ENCODE results near the gene RGS3.

RGS3 gene

DNA sequence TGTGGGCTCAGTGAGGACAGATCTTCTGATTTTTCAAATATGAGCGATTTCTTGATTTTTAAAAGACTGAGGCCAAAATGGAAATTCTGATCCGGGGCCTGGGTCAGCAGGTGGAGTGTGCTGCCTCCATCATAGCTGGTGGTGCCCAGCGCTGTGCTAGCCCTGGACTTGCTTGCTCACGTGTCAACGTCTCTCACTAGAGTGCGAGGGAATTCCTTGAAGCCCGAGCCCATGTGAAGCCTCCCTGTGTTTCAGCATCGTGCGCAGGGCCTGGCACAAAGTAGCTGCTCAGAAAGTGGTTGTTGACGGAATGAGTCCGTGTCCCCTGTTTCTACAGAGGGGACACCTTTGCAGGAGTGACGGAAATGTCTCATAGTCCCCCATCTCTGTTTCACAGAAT is 50.5 kb downstream of the RGS3 start:
- H3K27me3 ChIP-seq (ENCODE audit: low read depth, low read length), result no peaks in the 10 kb centered on the region
- no peak overlapping the region for H3K4me3 ChIP-seq (ENCODE audit: low read depth in 1 of 2, low read length in 2 of 2)
- no peak overlapping the region for H3K27ac ChIP-seq (ENCODE audit: low read length)
- H3K9me3 ChIP-seq (ENCODE audit: control insufficient read depth in 1 of 2, low read length in 2 of 2), result no peaks in the 10 kb centered on the region
- peaks cover 0 to 7% of the 10 kb centered on the region in 2 donors for H3K36me3 ChIP-seq (ENCODE audit: control insufficient read depth in 1 of 2, insufficient read depth in 2 of 2, low read length in 2 of 2)
- peaks cover 3 to 5% of the 10 kb centered on the region in 2 donors for H3K4me1 ChIP-seq (ENCODE audit: control insufficient read depth in 1 of 2, insufficient read depth in 2 of 2, low read length in 2 of 2)

DNA sequence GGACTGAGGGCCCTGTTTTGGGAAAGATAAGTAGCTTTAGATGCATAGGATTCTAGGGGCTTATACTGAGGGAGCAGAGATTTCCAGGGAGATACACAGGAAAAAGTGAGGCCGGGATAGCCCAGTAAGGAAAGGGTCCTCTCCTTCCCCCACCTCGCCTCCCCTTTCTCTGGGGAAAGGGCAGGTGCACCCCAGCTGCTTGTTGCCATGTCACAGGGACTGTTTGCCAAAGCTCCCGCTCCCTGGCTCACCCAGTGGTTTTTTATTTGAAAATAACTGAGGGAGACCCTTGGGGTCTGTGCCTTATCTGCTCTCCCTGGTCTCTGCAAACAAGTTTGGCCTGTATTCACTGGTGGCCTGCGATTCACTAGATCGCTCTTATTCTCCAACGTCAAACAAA is 51.2 kb downstream of the RGS3 start:
- H3K4me1 ChIP-seq (ENCODE audit: control insufficient read depth in 1 of 2, insufficient read depth in 2 of 2, low read length in 2 of 2), result peaks cover 3 to 5% of the 10 kb centered on the region in 2 donors
- no peak overlapping the region for H3K27ac ChIP-seq (ENCODE audit: low read length)
- H3K27me3 ChIP-seq (ENCODE audit: low read depth, low read length), result no peaks in the 10 kb centered on the region
- H3K36me3 ChIP-seq (ENCODE audit: control insufficient read depth in 1 of 2, insufficient read depth in 2 of 2, low read length in 2 of 2), result peaks cover 0 to 7% of the 10 kb centered on the region in 2 donors
- H3K9me3 ChIP-seq (ENCODE audit: control insufficient read depth in 1 of 2, low read length in 2 of 2), result no peaks in the 10 kb centered on the region
- no peak overlapping the region for H3K4me3 ChIP-seq (ENCODE audit: low read depth in 1 of 2, low read length in 2 of 2)

DNA sequence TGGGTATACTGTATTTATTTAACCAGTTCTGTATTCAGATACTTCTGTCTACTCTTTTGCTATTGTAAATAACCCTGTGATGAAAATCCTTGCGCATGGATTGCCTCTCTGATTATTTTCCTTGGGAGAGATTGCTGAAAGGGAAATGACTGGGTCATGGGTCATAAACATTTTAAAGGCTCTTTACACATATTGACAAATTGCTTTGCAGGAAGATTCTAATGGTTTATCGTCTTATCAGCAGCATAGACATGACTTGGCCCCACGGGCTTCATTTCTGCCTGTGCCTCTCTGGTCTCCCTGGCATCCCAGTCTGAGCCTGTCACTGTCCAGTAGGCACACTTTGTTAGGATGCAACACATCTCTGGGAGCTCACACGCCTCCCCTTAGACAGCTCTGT is 52.3 kb downstream of the RGS3 start:
- Histone ChIP-seq H3K27ac (ENCODE audit: low read length) (no peak overlapping the region), H3K4me3 (ENCODE audit: low read depth in 1 of 2, low read length in 2 of 2) (no peak overlapping the region), H3K4me1 (ENCODE audit: control insufficient read depth in 1 of 2, insufficient read depth in 2 of 2, low read length in 2 of 2) (peaks cover 2 to 5% of the 10 kb centered on the region in 2 donors)

DNA sequence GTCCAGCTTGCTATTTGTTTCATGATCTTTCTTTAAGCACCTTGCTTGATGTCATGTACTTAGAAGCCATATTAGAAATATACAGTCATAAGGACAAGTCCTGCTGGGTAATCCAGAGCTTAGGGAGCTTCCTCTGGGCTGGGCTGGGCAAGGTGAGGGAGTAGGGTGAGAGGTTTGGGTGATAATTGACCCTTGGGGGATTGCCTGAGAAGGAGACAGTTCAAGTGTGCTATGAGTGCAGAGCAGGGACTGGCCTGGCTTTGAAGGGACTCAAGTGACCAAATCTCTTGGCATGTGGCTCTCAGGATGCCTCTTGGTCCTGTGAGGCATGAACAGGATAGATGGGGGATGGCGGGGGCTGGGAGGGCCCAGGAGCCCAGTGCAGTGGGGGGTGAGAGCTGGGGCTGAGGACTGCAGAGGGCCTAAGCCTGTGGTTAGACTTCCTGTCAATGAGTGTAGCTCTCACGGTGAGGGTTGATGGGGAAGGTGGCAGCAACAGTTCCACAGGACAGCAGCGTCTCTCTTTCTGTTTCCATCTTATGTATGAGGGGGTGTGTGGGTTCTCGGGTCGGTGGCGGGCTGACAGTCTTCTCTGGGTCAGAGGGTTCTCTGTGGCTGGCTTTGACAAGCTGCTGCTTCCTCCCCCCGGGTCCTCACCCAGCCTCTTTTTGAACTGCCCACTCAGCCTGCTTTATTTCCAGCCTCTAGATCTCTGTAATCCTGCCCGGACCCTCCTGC is 53.5 kb downstream of the RGS3 start:
- Histone ChIP-seq H3K4me1 (ENCODE audit: control insufficient read depth in 1 of 2, insufficient read depth in 2 of 2, low read length in 2 of 2) (peaks cover 5 to 11% of the 10 kb centered on the region in 2 donors), H3K27ac (ENCODE audit: low read length) (peak overlapping the region; percentile 74), H3K9me3 (ENCODE audit: control insufficient read depth in 1 of 2, low read length in 2 of 2) (no peaks in the 10 kb centered on the region), H3K36me3 (ENCODE audit: control insufficient read depth in 1 of 2, insufficient read depth in 2 of 2, low read length in 2 of 2) (peaks cover 0 to 7% of the 10 kb centered on the region in 2 donors), H3K27me3 (ENCODE audit: low read depth, low read length) (no peaks in the 10 kb centered on the region), H3K4me3 (ENCODE audit: low read depth in 1 of 2, low read length in 2 of 2) (no peak overlapping the region)

More for the DNA sequence above, 52.3 kb downstream of the RGS3 start:
- H3K36me3 ChIP-seq (ENCODE audit: control insufficient read depth in 1 of 2, insufficient read depth in 2 of 2, low read length in 2 of 2), result peaks cover 0 to 7% of the 10 kb centered on the region in 2 donors
- H3K9me3 ChIP-seq (ENCODE audit: control insufficient read depth in 1 of 2, low read length in 2 of 2), result no peaks in the 10 kb centered on the region
- no peaks in the 10 kb centered on the region for H3K27me3 ChIP-seq (ENCODE audit: low read depth, low read length)

DNA sequence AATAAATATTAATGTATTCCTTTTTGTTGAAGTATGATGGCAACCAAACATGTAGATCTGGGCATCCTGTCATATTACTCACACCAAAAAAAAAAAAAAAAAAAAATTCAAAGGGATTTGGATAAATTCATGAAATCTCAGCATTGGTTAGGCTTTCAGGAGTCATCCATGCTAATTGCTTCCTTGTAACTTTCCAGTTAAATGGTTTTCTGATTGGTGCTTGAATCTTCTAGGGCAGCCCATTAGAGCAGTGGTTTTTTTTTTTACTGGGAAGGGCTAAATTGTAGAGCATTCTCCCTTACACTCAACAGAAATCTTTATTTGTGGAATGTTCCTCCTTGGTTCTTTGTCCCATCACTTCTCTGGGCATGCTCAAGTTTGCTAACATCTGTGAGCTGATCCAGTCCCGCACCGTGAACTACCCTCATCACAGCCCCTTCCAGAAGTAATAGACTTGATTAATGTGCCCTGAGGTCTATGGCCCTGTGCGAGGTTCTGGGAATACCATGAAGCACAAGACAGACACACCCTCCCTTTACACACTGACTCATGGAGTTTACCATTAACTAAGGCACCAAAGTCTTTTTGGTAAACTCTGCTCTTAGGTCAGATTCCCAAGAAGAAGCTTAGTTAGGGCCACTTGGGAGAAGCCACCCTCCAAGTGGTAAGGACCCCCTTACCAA is 56.0 kb downstream of the RGS3 start:
- peak overlapping the region; percentile 74 for H3K27ac ChIP-seq (ENCODE audit: low read length)
- no peak overlapping the region for H3K4me3 ChIP-seq (ENCODE audit: low read depth in 1 of 2, low read length in 2 of 2)
- no peaks in the 10 kb centered on the region for H3K9me3 ChIP-seq (ENCODE audit: control insufficient read depth in 1 of 2, low read length in 2 of 2)
- H3K27me3 ChIP-seq (ENCODE audit: low read depth, low read length), result no peaks in the 10 kb centered on the region
- H3K36me3 ChIP-seq (ENCODE audit: control insufficient read depth in 1 of 2, insufficient read depth in 2 of 2, low read length in 2 of 2), result peaks cover 0 to 6% of the 10 kb centered on the region in 2 donors
- peaks cover 30 to 36% of the 10 kb centered on the region in 2 donors for H3K4me1 ChIP-seq (ENCODE audit: control insufficient read depth in 1 of 2, insufficient read depth in 2 of 2, low read length in 2 of 2)

DNA sequence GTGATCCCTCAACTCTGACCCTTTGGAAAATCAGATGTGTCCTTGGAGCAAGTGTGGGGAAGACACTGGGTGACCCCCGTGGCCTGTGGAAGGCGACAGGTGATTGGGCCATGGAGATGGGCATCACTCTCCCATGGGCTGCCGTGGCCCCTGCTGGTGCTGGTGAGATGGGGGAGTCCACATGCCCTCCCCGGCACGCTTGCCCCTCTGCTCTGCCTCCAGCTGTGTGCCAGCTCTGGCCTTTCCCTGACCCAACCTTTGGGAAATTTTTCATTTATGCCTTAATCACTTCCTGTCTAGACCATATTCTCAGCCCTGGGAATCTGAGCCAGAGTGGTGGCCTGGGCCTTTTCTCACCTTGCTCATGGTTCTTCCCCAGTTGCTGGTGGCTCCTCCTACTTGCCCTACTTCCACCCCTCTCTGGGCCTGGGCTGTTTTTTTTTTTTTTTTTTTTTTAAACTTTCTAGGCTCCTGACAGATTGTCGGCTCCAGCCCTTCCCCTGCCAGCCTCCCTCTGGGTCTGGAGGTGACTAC is 56.6 kb downstream of the RGS3 start:
- peaks cover 37 to 40% of the 10 kb centered on the region in 2 donors for H3K4me1 ChIP-seq (ENCODE audit: control insufficient read depth in 1 of 2, insufficient read depth in 2 of 2, low read length in 2 of 2)

DNA sequence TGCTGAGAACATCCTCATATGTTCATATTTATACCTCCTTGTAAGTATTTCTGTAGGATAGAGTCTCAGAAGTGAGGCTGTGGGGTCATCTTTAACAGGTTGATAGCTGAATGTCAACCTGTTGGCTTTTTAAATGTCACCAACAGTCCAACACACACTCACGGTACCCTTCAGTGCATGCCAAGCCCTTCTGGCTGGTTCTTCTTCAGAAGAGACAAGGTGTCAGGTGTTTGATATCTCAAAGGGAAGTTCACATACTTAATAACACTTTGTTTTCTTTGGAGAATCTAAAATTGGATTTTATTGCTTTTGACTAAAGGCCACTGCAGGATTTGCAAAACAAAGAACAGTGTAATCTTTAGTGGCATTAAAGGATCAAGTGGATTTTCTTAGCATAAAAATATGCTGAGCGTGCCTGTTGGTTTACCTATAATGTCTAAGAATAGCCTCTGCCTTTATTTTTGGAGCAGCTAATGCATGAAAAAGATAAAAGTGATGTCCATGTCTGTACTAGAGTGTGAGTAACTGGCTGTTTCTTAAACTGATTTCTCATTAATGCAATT is 58.2 kb downstream of the RGS3 start:
- Histone ChIP-seq H3K9me3 (ENCODE audit: control insufficient read depth in 1 of 2, low read length in 2 of 2) (no peaks in the 10 kb centered on the region), H3K27ac (ENCODE audit: low read length) (peak overlapping the region; percentile 20), H3K4me3 (ENCODE audit: low read depth in 1 of 2, low read length in 2 of 2) (no peak overlapping the region), H3K4me1 (ENCODE audit: control insufficient read depth in 1 of 2, insufficient read depth in 2 of 2, low read length in 2 of 2) (peaks cover 34 to 47% of the 10 kb centered on the region in 2 donors), H3K27me3 (ENCODE audit: low read depth, low read length) (no peaks in the 10 kb centered on the region), H3K36me3 (ENCODE audit: control insufficient read depth in 1 of 2, insufficient read depth in 2 of 2, low read length in 2 of 2) (no peaks in the 10 kb centered on the region)

More for the DNA sequence above, 56.6 kb downstream of the RGS3 start:
- Histone ChIP-seq H3K27ac (ENCODE audit: low read length) (peak overlapping the region; percentile 74), H3K36me3 (ENCODE audit: control insufficient read depth in 1 of 2, insufficient read depth in 2 of 2, low read length in 2 of 2) (no peaks in the 10 kb centered on the region), H3K27me3 (ENCODE audit: low read depth, low read length) (no peaks in the 10 kb centered on the region), H3K9me3 (ENCODE audit: control insufficient read depth in 1 of 2, low read length in 2 of 2) (no peaks in the 10 kb centered on the region), H3K4me3 (ENCODE audit: low read depth in 1 of 2, low read length in 2 of 2) (no peak overlapping the region)

DNA sequence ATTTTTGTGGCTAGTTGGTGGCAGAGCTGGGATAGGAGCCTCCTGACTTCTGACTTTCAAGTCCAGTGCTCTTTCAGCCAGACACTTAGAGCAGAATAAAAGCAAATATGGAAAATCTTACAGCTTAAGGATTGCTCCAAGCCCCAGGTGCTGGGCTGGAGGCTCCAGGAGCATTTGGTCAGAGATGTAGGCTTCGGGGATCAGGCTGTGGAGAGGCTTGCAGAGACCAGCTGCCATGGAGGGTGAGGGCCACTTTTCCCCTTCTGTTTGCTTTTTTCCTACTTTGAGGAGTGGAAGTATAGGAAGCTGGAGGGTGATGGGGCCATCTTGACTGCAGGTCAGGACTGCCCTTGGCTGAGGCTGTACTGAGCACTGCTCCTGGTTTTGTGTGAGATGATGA is 58.9 kb downstream of the RGS3 start:
- Histone ChIP-seq H3K4me3 (ENCODE audit: low read depth in 1 of 2, low read length in 2 of 2) (no peak overlapping the region), H3K4me1 (ENCODE audit: control insufficient read depth in 1 of 2, insufficient read depth in 2 of 2, low read length in 2 of 2) (peaks cover 39 to 54% of the 10 kb centered on the region in 2 donors), H3K27ac (ENCODE audit: low read length) (peak overlapping the region; percentile 20), H3K9me3 (ENCODE audit: control insufficient read depth in 1 of 2, low read length in 2 of 2) (no peaks in the 10 kb centered on the region), H3K27me3 (ENCODE audit: low read depth, low read length) (no peaks in the 10 kb centered on the region), H3K36me3 (ENCODE audit: control insufficient read depth in 1 of 2, insufficient read depth in 2 of 2, low read length in 2 of 2) (no peaks in the 10 kb centered on the region)

DNA sequence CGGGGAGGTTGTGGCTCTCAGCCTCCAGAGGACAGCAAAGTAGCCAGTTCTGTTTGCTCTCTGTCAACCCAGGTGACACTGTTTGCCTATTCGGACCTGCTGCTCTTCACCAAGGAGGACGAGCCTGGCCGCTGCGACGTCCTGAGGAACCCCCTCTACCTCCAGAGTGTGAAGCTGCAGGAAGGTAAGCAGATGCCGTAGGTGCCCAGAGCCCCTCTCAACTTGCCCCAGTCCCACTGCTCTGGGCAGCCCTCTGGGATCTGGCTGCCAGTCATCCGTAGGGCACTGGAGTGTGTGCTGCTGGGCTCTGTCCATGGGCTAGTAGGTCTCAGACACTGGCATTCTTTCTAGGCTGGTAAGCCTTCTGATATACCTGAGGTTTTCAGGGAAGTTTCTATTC is 59.3 kb downstream of the RGS3 start:
- no peaks in the 10 kb centered on the region for H3K36me3 ChIP-seq (ENCODE audit: control insufficient read depth in 1 of 2, insufficient read depth in 2 of 2, low read length in 2 of 2)
- no peaks in the 10 kb centered on the region for H3K27me3 ChIP-seq (ENCODE audit: low read depth, low read length)
- H3K9me3 ChIP-seq (ENCODE audit: control insufficient read depth in 1 of 2, low read length in 2 of 2), result no peaks in the 10 kb centered on the region
- H3K4me3 ChIP-seq (ENCODE audit: low read depth in 1 of 2, low read length in 2 of 2), result peak overlapping the region in 1 of 2 donors; percentile 26
- H3K4me1 ChIP-seq (ENCODE audit: control insufficient read depth in 1 of 2, insufficient read depth in 2 of 2, low read length in 2 of 2), result peaks cover 41 to 58% of the 10 kb centered on the region in 2 donors
- H3K27ac ChIP-seq (ENCODE audit: low read length), result peak overlapping the region; percentile 55

DNA sequence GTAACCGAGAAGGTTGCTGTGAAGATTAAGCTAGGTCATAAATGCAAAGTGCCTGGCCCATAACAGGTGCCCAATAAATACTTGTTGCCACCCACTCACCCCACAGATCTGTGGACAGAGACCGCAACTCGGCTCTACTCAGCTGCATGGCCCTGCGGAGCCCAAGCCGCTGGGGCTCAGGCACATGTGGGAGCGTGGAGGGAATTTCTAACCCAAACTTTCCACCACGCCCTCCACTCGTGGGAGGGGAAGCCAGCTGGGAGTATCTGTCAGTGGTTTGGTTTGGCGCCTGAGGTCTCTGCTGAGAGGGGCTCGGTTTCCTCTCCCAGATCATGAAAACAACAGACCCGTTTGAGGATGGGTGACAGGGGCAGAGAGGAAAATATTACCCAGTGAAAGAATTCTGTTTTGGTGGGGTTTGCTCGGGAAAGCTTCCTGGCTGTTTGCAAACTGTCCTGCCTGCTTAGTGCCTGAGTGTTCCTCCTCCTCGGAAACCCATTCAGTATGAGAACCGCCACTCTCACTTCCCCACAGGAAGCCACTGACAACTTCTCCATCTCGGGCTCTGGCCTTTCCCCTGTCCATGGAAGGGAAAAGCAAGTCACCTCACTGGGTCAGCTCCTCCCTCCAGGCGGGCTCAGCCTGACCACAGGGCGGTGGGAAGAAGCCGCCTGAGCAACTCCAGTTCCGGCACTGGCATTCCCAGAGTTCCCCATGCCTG is 60.1 kb downstream of the RGS3 start:
- peaks cover 44 to 58% of the 10 kb centered on the region in 2 donors for H3K4me1 ChIP-seq (ENCODE audit: control insufficient read depth in 1 of 2, insufficient read depth in 2 of 2, low read length in 2 of 2)
- peak overlapping the region; percentile 55 for H3K27ac ChIP-seq (ENCODE audit: low read length)
- H3K4me3 ChIP-seq (ENCODE audit: low read depth in 1 of 2, low read length in 2 of 2), result peak overlapping the region in 1 of 2 donors; percentile 26
- H3K9me3 ChIP-seq (ENCODE audit: control insufficient read depth in 1 of 2, low read length in 2 of 2), result no peaks in the 10 kb centered on the region
- no peaks in the 10 kb centered on the region for H3K36me3 ChIP-seq (ENCODE audit: control insufficient read depth in 1 of 2, insufficient read depth in 2 of 2, low read length in 2 of 2)
- no peaks in the 10 kb centered on the region for H3K27me3 ChIP-seq (ENCODE audit: low read depth, low read length)

DNA sequence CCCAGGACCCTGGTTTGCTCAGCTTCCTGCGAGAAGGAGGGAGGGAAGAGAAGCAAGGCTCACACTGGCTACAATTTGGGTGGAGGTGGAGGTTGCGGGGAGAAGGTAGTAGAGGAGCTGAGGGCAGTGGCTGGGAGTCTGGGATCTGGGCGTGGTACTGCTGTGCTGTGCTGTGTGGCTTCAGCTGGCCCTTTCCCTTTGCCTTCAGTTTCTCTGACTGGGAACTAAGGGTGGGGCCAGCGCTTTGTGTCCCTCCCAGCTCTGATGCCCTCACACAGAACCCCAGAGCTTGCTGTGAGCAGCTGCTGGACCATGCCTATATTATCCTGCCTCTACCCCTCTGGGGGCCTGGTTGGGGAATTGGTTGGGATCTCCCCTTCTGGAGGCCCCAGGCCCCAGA is 60.9 kb downstream of the RGS3 start:
- Histone ChIP-seq H3K27me3 (ENCODE audit: low read depth, low read length) (no peaks in the 10 kb centered on the region), H3K27ac (ENCODE audit: low read length) (peak overlapping the region; percentile 55), H3K4me1 (ENCODE audit: control insufficient read depth in 1 of 2, insufficient read depth in 2 of 2, low read length in 2 of 2) (peaks cover 44 to 58% of the 10 kb centered on the region in 2 donors), H3K36me3 (ENCODE audit: control insufficient read depth in 1 of 2, insufficient read depth in 2 of 2, low read length in 2 of 2) (peaks cover 0 to 3% of the 10 kb centered on the region in 2 donors), H3K9me3 (ENCODE audit: control insufficient read depth in 1 of 2, low read length in 2 of 2) (no peaks in the 10 kb centered on the region), H3K4me3 (ENCODE audit: low read depth in 1 of 2, low read length in 2 of 2) (no peak overlapping the region)
